ENCODE data around the gene RNF186. TPM values are rescaled to one million over a fixed set of nuclear protein-coding genes. Genes with fewer than 3 reads are reported as not detected.

Gene RNF186
- total and polyA plus RNA-seq, 2 experiments from 2014 or later, result 0.93 to 1.4 TPM

DNA sequence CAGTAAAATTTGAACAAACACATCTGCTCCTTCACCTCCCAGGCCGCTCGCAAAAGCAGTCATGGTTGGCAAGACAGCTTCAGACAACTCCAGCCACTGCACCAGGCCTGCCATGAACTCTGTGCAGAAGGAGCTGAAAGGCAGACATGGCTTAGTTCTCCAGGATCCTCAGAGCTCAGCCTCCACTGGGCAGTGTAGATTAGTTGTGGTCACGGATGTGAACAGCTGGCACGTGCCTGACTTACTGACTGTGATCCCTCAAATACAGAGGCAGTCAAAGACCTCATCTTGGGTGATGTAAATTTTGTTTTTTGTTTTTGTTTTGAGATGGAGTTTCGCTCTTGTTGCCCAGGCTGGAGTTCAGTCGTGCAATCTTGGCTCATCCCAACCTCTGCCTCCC lies 43.7 kb downstream of the RNF186 start:
- no peaks in the 10 kb centered on the region for H3K9me3 ChIP-seq (ENCODE audit: low read depth)
- no peaks in the 10 kb centered on the region for H4K20me1 ChIP-seq (ENCODE audit: insufficient read depth, poor library complexity, severe bottlenecking)
- H3K4me3 ChIP-seq, result no peak overlapping the region
- TF ChIP-seq CTCF (IDR thresholded peaks at IDR 0.05; ENCODE audit: poor library complexity), result no peak
- TF ChIP-seq EZH2 (IDR thresholded peaks at IDR 0.05; ENCODE audit: borderline replicate concordance), result no peak
- no peak for TF ChIP-seq EZH2phosphoT487 (IDR thresholded peaks at IDR 0.05; ENCODE audit: low read depth, severe bottlenecking, unreplicated experiment)
- 98% methylated on average over 6 of the region's 6 CpGs for WGBS (ENCODE audit: low lambda C conversion rate, missing lambda C conversion rate)
- no peaks in the 10 kb centered on the region for H3K9me2 ChIP-seq (replicated peaks; ENCODE audit: insufficient read depth)
- no peak overlapping the region for H3K27ac ChIP-seq
- no peak overlapping the region for H3K4me2 ChIP-seq
- H3K4me1 ChIP-seq (ENCODE audit: insufficient read depth), result no peaks in the 10 kb centered on the region
- DNase-seq (ENCODE audit: low spot score), result no peak
- no peaks in the 10 kb centered on the region for H3K79me2 ChIP-seq
- H3K27me3 ChIP-seq, result no peaks in the 10 kb centered on the region
- H2AFZ ChIP-seq, result no peak overlapping the region
- H3K36me3 ChIP-seq (replicated peaks; ENCODE audit: insufficient read depth, low read depth), result no peaks in the 10 kb centered on the region

DNA sequence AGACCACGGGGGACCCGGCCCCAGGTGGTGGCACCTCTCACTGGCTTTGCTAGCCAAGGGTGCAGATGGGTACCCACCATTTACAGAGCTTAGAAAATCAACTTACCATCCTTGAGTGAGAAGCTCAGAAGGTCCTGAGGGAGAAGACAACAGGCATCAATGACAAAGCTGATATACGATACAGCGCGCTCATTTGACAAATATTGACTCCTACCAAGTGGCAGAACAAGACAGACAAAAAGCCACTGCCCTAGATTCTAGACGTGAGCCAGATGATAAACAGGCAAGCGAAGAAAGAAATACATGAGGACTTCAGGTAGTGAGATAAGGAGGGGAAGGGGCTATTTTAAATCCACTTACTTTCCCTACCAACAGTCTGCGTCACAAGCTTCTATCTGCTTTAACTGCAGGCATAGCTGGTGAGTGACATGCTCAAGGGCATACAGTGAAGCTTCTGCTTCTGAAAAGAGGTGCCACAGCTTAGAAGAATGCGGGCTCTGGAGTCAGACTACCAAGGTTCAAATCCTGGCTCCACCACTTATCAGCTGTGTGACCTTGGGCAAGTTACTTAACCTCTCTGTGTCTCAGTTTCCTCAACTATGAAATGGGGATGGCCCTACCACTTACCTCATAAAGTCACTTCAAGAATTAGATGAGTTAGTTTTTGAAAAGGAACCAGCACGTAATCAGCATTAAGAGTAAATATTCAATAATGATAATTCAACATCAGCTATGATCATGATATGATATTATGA lies 44.5 kb downstream of the RNF186 start:
- Histone ChIP-seq H3K4me2 (no peak overlapping the region), H3K79me2 (no peaks in the 10 kb centered on the region), H3K27ac (no peak overlapping the region), H3K9me2 (replicated peaks; ENCODE audit: insufficient read depth) (no peaks in the 10 kb centered on the region), H3K27me3 (no peaks in the 10 kb centered on the region), H3K4me3 (no peak overlapping the region), H2AFZ (no peak overlapping the region), H3K4me1 (ENCODE audit: insufficient read depth) (no peaks in the 10 kb centered on the region), H3K9me3 (ENCODE audit: low read depth) (no peaks in the 10 kb centered on the region), H3K36me3 (replicated peaks; ENCODE audit: insufficient read depth, low read depth) (no peaks in the 10 kb centered on the region), H4K20me1 (ENCODE audit: insufficient read depth, poor library complexity, severe bottlenecking) (no peaks in the 10 kb centered on the region)
- TF ChIP-seq EZH2phosphoT487 (IDR thresholded peaks at IDR 0.05; ENCODE audit: low read depth, severe bottlenecking, unreplicated experiment) (no peak), EZH2 (IDR thresholded peaks at IDR 0.05; ENCODE audit: borderline replicate concordance) (no peak), CTCF (IDR thresholded peaks at IDR 0.05; ENCODE audit: poor library complexity) (no peak)
- DNase-seq (ENCODE audit: low spot score), result no peak
- WGBS (ENCODE audit: low lambda C conversion rate, missing lambda C conversion rate), result 78% methylated on average over 10 of the region's 10 CpGs

DNA sequence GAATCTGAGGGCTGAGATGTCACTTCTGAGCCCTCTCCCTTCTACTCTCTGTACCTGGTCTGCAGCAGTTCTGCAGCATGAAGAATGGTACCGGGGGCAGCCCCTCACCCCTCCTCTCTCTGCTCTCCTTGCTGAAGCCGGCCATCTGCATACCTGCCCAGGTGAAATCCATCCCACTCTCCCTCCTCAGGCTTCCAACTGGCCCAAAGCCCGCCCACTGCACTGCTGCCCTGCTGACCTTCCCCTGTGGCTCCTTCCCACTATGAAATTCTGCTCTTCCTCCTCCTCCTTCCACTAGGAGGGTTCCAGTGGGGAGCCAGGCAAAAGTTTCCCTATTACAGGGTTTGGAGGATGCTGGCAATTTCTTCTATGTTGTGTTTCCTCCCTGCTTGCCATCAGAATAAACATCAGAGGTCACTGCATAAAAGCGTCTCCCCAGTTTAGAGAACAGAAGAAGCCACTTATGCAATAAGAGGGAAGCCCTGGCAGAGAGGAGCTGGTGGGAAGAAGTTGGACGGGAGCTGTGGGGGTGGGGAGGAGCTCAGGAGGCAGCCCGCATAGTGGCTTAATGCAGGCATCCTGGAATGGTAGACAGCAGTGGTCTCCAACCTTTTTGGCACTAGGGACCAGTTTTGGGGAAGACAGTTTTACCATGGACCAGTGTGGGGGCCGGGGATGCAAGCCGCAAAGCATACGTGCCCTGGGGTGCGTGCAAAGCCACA lies 45.7 kb downstream of the RNF186 start:
- Histone ChIP-seq H3K4me2 (no peak overlapping the region), H3K79me2 (no peaks in the 10 kb centered on the region), H3K36me3 (replicated peaks; ENCODE audit: insufficient read depth, low read depth) (no peaks in the 10 kb centered on the region), H3K27ac (no peak overlapping the region), H3K9me3 (ENCODE audit: low read depth) (no peaks in the 10 kb centered on the region), H3K4me1 (ENCODE audit: insufficient read depth) (no peaks in the 10 kb centered on the region), H3K4me3 (no peak overlapping the region), H2AFZ (no peak overlapping the region), H4K20me1 (ENCODE audit: insufficient read depth, poor library complexity, severe bottlenecking) (no peaks in the 10 kb centered on the region), H3K9me2 (replicated peaks; ENCODE audit: insufficient read depth) (no peaks in the 10 kb centered on the region), H3K27me3 (no peaks in the 10 kb centered on the region)
- DNase-seq (ENCODE audit: low spot score), result no peak
- 78% methylated on average over 10 of the region's 10 CpGs for WGBS (ENCODE audit: low lambda C conversion rate, missing lambda C conversion rate)
- TF ChIP-seq EZH2phosphoT487 (IDR thresholded peaks at IDR 0.05; ENCODE audit: low read depth, severe bottlenecking, unreplicated experiment) (no peak), EZH2 (IDR thresholded peaks at IDR 0.05; ENCODE audit: borderline replicate concordance) (no peak), CTCF (IDR thresholded peaks at IDR 0.05; ENCODE audit: poor library complexity) (no peak)
